HG02678 (cell line): ENCODE measurements around the gene ALMS1.
"Not testable (repeated sequence)": the region's sequence is repeated elsewhere in the genome, so short reads cannot be mapped to it uniquely, and the experiment has no call there.

Experiments used
- ATAC-seq: cut with Tn5 transposase; IDR thresholded peaks from one replicate; pipeline ENCODE4 v1.9.1; 2021; ENCODE audit warnings: mild to moderate bottlenecking, moderate library complexity; ENCODE audit not compliant: unreplicated experiment

The ALMS1 gene

DNA sequence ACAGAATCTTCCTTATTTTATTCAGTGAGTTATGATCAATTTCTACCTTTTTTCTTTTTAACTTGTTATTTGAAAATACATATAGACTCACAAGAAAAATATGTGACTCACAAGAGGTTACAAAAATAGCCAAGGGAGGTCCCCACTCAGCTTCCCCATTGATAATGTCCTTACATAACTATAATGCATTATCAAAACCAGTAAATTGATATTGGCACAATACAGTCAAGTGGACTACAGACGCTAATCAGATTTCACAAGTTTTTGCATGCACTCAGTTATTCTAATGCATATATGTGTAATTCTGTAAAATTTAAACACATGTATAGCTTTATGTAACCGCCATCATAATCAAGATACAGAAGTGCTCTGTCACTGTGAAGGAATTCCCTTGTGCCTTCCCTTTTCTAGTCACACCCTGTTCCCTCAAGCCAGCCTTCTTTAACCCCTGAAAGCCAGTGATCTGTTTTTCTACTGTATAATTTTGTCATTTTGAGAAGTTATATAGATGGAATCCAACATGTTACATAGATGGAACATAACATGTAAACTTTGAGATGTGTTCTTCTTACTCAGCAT, 118.4 kb downstream of the ALMS1 start:
- ATAC-seq: no peak

DNA sequence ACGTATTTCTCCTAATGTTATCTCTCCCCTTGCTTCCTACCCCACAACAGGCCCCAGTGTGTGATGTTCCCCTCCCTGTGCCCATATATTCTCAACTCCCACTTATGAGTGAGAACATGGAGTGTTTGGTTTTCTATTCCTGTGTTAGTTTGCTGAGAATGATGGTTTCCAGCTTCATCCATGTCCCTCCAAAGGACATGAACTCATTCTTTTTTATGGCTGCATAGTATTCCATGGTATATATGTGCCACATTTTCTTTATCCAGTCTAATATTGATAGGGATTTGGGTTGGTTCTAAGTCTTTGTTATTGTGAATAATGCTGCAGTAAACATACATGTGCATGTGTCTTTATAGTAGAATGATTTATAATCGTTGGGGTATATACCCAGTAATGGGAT, 119.2 kb downstream of the ALMS1 start:
- ATAC-seq: not testable (repeated sequence)

DNA sequence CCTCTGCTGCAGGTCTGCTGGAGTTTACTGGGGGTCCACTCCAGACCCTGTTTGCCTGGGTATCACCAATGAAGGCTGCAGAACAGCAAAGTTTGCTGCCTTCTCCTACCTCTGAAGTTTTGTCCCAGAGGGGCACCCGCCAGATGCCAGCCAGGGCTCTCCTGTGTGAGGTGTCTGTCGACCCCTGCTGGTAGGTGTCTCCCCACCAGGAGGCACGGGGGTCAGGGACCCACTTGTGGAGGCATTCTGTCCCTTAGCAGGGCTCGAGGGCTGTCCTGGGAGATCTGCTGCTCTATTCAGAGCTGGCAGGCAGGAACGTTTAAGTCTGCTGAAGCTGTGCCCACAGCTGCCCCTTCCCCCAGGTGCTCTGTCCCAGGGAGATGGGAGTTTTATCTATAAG, 124.8 kb downstream of the ALMS1 start:
- not testable (repeated sequence) for ATAC-seq

DNA sequence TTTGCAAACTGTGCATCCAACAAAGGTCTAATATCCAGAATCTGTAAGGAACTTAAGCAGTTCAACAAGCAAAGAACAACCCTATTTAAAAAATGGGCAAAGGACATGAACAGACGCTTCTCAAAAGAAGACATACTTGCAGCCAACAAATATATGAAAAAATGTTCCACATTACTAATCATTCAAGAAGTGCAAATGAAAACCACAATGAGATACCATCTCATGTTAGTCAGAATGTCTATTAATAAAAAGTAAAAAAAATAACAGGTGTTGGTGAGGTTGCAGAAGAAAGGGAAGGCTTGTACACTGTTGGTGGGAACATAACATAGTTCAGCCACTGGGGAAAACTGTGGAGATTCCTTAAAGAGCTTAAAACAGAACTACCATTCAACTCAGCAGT, 130.4 kb downstream of the ALMS1 start:
- ATAC-seq: no peak

DNA sequence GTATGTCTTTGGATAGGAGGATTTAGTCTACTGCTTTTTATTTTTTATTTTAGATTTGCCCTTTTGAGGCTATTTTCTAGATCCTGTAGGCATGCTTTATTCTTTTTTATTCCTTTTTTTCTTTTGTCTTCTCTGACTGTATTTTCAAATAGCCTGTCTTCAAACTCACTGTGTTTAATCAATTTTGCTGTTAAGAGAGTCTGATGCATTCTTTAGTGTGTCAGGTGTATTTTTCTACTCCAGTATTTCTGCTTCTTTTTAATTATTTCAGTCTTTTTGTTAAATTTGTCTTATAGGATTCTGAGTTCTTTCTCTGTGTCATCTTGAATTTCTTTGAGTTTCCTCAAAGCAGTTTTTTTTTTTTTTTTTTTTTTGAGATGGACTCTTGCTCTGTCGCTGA, 143.1 kb downstream of the ALMS1 start:
- no peak for ATAC-seq

DNA sequence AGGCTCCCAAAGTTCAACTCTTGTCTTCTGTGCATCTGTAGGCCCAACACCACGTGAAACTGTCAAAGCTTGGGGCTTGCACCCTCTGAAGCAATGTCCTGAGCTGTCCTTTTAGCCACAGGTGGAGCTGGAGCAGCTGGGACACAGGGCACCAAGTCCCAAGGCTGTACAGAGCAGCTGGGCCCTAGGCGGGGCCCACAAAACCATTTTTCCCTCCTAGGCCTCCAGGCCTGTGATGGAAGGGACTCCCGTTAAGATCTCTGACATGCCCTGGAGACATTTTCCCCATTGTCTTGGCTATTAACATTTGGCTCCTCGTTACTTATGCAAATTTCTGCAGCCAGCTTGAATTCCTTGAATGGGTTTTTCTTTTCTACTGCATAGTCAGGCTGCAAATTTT, 145.1 kb downstream of the ALMS1 start:
- ATAC-seq: not testable (repeated sequence)

DNA sequence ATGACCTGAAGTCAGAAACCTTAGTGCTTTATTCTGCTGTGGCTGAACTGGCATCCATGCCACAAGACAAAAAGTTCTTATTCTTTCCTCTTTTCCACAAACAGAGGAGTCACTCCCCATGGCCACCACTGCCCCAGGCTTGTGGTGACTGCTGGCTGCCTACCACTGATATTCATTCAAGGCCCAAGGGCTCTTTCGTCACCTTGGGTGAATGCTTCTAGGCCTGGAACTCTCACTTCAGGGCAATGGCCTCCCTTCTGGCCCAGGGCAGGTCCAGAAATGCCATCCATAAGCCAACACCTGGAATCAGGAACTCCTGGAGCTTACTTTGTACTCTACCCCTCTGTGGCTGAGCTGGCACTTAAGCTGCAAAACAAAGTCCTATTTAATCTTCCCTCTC, 146.7 kb downstream of the ALMS1 start:
- no peak for ATAC-seq

DNA sequence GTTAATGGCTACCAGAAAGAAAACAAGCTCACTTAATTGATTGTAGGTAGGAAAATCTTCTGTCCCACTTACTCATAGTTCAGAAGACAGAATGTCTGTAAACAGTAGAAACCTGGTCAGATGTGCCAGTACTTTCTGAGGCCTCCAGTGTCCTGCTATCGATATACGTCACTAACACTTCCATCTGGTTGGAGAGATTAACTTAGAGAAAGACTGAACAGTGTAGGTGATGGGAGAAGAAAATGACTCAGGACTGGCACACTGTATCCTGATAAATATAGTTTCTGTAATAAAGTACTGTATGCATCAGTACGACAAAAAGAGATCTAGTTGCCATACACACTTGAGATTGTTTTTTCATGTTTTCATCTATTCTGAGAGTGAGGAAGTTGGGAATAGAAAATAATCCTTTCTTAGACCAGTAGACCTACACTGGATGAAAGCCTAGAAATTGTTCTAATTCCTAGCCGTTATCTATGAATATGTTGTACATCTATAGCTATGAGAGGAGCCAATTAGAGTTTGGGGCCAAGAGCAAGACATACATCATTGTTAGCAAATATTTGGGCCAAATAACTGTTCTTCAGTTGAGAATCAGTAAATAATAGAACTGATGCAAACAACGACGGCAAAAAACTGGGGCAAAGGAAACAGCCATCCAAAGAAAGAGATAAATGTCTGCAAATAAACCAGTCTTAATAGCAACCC, 150.7 kb downstream of the ALMS1 start:
- no peak for ATAC-seq

DNA sequence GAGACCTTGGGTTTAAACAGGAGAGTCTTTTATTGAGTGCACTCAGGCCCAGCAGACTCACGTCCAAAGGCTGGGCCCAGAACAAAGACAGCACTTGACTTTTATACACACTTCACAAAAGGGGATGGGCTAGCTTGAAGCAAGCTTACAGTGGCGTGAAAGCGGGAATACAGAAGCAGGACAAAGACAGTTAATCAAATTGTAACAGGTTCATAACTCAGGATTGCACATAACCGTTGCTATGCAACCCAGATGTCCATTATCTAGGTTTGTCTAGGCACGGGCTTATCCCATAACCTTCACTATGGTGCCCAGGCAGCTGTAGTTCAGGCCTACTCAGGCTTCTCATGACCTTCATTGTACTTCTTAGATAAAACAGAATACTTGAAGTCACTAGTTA, 175.2 kb downstream of the ALMS1 start:
- not testable (repeated sequence) for ATAC-seq

DNA sequence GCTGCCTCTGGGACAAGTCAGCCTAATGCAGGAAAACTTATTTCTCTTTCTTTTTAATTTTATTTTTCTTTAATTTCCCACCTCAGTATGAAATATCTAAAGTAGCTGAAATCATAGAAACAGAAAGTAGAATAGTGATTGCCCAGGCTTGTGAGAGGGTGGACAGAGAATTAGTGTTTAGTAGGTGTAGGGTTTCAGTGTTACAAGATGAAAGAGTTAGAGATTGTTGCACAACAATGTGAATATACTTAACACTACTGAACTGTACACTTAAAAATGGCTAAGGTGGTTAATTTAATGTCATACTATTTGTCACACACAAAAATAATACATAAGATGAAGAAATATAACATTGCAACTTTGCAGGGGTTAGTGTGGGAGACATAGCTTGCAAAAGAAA, 175.8 kb downstream of the ALMS1 start:
- no peak for ATAC-seq

DNA sequence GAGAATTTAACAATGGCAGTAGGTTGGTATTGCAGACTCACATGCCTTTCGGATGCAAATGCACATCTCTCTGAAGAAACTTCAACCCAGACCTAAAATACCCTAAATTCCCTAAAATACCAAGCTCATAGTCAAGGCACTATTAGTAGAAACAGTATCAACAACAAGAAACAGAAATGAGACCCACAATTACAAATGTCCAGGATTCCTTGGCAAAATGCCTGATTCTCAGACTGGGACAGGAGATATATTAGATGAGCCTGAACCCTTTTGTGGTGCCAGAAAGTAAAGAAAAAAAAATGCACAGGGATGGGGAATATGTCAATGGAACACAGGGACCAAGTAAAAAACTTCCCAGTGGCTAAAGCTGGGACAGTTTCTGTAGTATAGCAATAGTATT, 179.3 kb downstream of the ALMS1 start:
- no peak for ATAC-seq

DNA sequence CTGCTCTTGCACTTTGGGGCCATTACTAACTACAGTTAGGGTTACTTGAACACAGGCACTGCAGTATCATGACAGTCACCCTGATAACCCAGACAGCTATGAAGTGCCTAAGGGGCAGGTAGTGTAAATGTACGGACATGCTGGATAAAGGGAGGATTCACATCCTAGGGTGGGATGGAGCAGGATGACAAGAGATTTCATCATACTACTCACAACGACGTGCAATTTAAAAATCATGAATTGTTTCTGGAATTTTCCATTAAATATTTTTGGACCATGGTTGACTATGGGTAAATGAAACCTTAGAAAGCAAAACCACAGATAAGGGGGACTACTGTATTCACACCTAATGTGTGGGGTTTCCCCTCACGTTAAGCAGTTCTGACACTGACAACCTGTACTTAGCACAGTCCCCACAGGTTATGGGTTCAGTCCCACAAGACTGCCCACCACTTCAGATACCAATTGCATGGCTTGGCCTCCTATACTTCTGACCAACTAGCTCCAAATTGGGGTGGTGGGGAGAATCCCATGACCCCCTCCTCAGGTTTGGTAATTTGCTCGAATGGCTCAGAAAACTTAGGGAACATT, 180.7 kb downstream of the ALMS1 start:
- ATAC-seq: no peak

DNA sequence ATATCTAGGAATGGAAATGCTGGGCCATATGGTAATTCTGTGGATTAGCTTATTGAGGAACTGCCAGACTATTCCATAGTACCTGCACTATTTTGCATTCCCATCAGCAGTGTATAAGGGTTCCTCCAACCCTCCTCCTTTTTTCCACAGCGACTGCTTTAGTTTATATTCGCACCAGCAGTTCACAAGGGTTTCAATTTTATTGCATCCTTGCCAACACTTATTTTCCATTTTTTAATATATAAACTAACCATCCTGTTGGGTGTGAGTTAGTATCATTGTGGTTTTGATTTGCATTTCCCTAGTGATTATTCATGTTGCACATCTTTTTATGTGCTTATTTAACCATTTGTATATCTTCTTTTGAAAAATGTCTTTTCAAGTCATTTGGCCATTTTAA, 189.6 kb downstream of the ALMS1 start:
- no peak for ATAC-seq

DNA sequence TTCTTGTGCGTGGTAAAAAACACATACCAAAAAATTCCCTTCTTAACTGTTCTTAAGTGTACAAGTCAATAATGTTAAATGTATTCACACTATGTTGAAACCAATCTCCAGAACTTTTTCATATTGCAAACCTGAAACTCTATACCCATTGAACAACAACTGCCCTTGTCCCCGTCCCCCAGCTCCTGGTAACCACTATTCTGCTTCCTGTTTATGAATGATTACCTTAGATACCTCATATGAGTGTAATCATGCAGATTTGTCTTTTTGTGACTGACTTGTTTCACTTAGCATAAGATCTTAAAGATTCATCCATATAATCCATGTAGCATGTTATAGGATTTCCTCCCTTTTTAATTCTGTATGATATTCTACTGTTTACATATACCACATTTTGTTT, 196.7 kb downstream of the ALMS1 start:
- no peak for ATAC-seq

DNA sequence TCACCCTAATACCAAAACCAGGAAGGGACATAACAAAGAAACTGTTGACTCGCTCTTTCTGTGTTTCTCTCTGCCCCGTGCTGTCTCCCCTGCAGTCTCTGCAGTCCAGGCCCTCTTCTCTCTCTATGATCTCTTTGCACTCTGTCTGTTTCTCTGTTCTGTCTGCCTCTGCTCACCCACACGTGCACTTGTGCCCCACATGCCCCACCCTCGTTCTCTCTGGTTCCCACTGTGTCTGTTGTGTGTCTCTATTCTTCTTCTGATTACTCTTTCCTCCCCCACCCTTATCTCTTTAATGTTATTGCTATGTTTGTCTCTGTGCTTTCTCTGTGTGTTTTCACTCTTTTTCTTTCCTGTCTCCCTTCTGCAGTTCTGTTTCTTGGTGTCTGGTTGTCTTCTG, 202.5 kb downstream of the ALMS1 start:
- ATAC-seq: no peak

DNA sequence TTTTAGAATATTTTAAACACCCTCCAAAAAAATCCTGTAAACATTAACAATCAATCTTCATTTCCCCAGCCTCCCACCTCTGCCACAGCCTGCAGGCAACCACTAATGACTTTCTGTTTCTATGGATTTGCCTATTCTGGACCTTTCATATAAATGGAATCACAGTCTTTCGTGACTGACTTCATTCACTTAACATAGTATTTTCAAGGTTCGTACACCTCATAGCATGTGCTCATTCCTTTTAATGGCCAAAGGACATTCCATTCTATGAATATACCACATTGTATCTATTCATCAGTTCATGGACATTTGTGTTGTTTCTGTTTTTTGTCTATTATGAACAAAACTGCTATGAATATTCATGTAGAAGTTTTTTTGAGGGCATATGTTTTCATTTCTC, 208.0 kb downstream of the ALMS1 start:
- no peak for ATAC-seq

DNA sequence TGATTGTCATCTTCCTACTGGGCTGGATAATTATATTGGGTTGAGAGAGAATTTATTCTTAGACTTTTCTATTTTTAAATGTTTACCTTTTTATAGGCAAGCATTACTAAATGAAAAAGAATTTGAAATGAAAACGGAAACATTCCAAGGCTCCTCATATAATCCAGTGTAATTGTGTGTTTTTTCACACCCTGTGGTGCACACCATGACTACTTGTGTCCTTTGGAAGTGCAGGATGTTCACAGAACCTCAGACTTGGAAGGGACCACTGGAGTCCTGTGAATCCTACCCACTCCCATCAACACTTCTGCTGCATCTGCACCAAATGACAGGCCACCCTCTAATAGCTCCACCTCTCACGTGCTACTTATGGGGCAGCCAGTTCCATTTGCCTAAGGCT, 208.6 kb downstream of the ALMS1 start:
- no peak for ATAC-seq

DNA sequence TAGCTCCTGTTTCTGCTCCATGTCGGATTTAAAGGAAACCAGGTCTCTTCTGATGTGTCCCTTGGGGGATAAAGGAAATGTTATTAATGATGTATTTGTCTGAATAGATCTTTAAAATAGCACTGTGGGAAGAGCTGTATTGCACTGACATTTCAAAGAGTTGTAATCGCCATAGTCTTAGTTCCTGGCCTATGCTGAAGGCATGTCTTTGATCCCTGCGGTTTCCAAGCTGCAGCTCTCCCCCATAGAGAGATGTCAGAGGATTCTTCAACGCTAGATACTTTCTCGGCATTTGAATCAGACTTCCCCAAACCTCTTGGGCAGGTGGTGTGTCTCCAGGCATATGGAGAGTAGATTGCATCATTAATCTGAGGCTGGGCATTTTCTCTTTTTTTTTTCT, 216.1 kb downstream of the ALMS1 start:
- ATAC-seq: no peak

DNA sequence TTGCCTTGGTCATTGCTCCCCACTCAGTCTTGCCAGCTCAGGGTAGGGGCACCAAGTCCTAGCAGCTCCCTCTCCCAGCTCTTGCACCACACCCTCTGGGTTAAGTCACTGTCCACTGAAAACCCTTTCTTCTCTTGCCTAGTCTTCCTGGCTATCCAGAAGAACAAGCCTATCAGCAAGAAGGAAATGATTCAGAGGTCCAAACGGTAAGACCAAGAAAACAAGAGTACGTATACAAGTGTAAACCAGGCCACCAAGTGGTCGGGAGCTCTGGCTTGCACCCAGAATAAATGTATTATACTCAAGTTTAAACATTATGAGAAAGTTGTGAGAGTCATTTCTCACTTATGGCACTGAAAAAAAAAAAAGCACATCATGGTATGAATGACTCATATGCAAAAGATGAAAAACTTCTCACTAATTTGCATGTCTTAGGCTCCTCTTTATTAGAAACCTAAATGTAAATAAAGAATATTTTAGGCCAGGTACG, 217.5 kb downstream of the ALMS1 start:
- peak; percentile 55 for ATAC-seq

DNA sequence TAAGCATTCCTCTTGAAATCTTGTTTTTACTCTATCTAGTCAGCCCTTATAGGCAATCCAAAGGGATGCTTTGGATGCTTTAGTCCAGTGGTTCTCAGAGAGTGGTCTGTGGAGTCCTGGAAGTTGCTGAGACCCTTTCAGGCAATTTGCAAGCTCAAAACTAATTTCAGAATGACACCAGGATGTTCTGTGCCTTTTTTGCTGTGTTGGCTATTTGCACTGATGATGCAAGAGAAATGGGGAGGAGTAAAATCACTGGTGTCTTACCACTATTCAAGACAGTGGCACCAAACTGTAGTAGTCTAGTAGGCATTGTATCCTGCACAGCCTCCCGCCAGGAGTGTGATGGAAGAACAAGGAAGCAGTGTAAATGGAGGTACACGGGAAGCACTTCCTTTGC, 219.0 kb downstream of the ALMS1 start:
- not testable (repeated sequence) for ATAC-seq

DNA sequence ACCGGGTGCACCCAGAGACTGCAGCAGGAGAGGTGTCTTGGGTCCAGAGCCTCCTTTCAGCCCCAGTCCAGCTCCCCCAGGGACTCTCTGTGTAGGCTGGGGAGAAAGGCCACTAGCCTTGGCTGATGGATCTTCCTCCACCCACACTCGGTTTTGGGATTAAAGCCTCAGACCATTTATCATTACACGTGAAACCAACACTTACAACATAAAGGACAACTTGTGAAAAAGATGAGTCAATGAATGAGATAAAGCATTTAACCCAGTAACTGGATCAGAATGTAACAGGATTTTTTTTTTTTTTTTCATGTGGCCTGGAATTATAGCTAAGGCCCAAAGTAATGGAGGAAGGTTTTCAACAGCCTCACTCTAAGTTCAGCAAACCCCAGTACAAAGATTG, 224.5 kb downstream of the ALMS1 start:
- no peak for ATAC-seq

DNA sequence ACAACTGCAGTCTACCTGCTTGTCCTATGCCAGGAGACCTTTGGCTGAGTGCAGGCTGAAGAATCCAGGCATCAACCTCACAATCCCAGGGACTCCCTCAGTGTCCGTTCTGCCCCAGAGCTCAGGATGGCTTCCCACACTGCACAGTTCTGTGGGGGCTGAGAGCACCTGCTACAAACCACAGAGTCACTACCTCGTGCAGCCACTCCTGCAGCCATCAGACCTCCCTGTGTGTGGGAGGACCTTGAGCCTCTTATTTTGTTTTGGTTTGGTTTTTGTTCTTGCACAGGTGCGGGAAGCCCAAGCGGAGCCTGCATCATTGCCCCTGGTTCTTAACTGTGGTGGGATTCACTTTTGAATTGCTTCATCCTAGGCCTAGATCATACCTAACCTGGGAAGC, 225.6 kb downstream of the ALMS1 start:
- ATAC-seq: peak; percentile 78
